Activated CD8-positive, alpha-beta memory T cell treated with anti-CD3 and anti-CD28 coated beads for 36 hours (primary cell): Measurements from ENCODE around the gene LRGUK. TPM values are rescaled to one million over a fixed set of nuclear protein-coding genes. Genes with fewer than 3 reads are reported as not detected.

Experiments used
- CTCF ChIA-PET: fragments of 350-600 bp; sonication (Branson Sonifier 250); formaldehyde crosslinking; loops from one replicate; lab custom pipeline; 2021; ENCODE audit warnings: antibody characterized with exemption; lab: Charles Lee
- POLR2A ChIA-PET: fragments of 350-600 bp; sonication (Branson Sonifier 250); formaldehyde crosslinking; loops from one replicate; lab custom pipeline; 2021; ENCODE audit warnings: antibody characterized with exemption; lab: Charles Lee
- total RNA-seq, 2 experiments: library from RNA; stranded (reverse); gene quantifications; one replicate each; pipeline ENCODE4 v1.2.3, GENCODE V29; 2021

Gene LRGUK
- total RNA-seq, 2 experiments from 2014 or later, result 0.15 TPM; not detected in 1

DNA sequence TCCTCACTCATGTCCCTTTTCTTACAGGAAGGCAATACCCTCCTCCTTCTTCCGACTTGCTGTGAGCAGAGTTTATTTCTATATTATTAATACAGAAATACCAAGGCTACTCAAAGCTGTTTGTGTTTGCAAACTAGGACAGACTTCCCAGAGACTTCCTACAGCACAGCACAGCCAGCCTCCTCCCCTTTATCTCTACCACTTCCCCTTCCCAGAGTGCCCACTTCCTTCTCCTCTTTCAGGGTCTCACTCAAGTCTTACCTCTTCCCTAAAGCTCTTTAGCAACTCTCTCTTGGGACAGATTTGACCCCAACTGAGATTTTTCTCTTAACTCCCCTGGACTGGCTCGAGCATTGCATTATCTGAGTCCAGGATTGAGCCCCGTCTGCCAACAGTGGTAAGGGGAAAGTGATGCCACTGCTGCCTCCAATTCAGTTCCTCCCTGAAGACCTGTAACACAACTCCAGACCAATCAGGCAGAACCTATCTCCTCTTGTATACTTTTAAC is 5.5 kb upstream of the LRGUK start:
- POLR2A ChIA-PET, result no interaction called here
- CTCF ChIA-PET, result no interaction called here

DNA sequence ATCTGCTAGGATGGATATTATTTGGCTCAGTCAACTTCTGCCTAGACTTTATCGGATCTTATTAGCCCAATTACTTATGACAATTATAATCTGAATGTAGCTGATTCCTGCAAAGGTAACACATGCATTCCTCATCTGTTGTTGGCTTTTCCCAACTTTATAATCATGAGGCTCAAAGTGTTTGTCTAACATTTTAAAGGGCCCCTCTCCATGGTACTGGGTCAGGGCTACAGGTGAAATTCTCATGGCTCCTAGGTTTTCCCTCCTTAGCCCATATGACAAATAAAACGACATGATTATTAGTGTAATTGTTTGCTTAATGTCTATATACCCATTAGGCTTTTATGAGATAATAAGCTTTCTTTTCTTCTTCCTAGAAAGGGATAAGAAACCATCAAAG is 4.2 kb upstream of the LRGUK start:
- POLR2A ChIA-PET, result no interaction called here
- CTCF ChIA-PET, result no interaction called here

DNA sequence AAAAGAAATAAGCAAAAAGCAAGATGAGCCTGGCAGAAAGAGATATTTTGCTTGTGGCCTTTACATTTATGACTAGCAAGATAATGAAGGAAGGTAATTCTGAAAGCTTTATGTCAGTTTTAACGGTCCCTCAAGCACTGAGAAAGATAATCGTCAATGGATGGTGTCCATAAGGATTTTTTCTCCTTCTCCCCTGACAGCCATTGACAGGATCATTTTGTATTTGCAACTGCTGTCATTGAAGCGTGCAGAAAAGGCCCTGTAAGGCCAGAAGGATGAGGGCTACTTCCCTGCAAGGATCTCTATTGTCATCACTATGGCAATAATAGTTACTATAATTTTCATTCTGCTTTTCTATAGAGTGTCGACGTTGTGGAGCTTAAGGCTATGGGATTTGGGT is 994 bp upstream of the LRGUK start:
- ChIA-PET POLR2A (no interaction called here), CTCF (no interaction called here)

DNA sequence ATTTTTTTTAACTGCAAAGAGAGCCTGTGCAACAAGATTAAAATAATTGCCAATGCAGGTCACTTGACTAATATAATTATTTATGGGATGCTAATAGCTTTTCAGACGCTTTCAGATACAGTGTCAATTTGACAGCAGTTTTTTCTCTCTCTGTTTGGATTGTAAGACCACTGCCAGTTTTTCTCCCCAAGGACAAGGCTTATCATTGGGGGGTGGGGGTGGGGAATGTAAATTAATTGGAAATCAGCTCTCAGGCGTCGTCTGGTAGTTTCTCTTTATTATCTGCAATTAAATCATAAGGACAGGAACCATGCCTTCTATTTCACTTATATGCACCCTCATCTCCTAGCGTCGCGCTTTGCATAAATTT is 559 bp upstream of the LRGUK start:
- POLR2A ChIA-PET, result interaction anchor here (0.8 kb wide), 1 partner anchor 190 kb away, joined by 3 read pairs; the partner anchor contains the start of gene SLC35B4

DNA sequence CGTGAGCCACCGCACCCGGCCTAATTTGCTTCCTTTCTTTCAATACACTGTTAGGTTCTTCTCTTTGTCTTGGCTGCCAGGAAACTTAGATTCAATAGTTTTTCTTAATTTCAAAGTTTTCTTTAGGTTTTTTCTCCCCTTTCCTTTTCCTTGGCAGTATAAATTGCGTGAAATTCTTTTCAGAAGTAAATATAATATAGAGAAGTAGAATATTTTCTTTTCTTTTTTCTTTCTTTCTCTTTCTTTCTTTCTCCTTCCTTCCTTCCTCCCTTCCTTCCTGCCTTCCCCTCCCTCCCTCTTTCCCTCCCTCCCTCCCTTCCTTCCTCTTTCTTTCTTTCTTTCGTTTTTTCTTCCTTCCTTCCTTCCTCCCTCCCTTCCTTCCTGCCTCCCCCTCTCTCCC is 1.7 kb downstream of the LRGUK start:
- CTCF ChIA-PET, result no interaction called here
- POLR2A ChIA-PET, result no interaction called here

More for the DNA sequence above, 559 bp upstream of the LRGUK start:
- CTCF ChIA-PET, result interaction anchor here (1.8 kb wide), 1 partner anchor 14 kb away, joined by 10 read pairs; no protein-coding TSS in a partner anchor

DNA sequence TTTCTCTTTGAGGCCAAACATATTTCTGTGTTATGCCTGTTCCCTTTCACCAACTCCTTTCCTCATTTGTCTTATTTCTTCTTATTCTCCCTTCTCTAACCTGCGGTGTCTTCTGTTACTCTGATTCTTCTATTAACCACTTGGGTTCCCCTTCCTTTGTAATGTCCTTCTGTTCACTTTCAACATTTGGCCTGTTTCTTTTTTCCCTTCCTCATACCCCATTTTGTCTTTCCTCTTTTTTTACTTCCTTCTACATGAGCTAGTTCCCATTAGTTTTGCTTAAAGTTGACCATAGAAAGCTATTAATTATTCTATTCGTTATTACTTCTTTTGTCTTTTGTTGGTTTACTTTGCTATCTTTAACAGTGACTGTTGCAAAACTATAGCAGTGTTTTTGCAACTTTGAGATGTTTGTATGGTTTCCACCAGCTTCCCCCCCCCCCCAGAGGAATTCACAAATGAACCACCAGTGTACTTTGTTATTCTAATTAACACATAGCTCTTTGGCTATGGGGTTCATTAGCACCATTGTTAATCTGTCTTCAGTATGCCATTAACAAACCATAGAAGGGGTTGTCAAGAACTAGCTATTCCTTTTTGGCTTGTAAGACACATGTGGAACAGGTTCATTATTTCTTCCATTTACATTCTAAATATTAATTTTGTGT is 2.9 kb downstream of the LRGUK start:
- POLR2A ChIA-PET, result no interaction called here
- CTCF ChIA-PET, result no interaction called here

DNA sequence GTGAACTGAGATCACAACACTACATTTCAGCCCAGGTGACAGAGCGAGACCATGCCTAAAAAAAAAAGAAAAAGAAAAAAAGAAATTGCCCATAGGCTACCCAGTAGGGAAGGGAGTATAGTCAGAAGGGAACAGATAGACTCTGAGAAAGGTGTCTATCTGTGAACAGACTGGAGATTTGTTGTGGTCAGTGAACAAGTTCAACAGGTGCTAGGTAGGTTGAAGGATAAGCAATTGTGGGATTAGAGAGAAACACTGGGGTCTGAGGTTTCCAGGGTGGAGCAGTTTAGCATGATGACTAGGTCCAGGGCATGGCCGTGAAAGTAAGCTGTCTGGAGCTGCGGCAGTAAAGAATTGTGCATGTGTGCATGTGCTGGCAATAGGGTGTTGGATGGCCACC is 6.9 kb downstream of the LRGUK start:
- POLR2A ChIA-PET, result no interaction called here
- CTCF ChIA-PET, result no interaction called here

DNA sequence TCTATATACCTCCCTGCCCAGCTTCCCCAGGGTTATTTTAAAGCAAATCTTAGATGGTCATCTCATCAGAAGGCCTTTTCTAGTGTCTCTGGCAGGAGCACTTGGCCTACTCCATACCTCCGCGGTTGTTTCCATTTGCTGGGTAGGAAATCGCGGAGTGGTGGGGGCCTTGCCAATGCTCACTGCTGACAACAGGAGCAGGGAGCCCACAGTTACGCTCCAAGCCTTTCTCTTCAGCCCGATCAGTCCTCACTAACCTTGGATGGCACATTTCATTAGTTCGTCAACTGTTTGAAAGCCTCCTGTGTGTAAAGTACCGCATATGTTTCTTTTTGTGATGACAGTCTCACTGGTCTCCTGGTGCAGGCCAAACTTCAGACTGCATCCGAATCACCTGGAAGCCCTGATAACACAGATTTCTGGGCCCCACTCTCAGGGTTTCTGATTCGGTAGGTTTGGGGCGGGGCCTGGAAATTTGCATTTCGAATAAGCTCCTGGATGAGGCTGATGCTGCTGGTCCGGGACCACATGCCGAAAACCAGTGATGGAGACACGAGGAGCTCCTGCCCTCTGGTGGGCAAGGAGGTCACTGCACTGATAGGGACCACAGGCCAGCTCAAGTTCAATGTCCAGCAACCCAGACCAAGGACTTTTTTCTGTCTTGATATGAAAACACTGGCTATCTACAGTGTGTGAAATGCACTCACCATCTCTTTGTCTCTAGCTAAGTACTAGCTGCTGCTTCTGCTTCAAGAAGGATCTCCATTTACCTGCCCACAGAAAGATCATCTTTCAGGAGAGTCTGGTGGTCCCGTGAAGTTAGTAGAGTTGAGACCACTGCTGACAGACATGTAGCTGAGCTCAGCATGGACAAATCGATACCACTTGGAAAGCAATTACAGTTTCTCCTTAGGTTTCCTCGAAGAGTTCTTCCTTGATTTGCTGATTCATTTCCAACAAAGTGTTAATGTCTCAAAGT is 14.0 kb downstream of the LRGUK start:
- POLR2A ChIA-PET, result no interaction called here
- CTCF ChIA-PET, result interaction anchor here (0.7 to 1.9 kb wide), 3 partner anchors 10 to 14 kb away, joined by 3 to 10 read pairs (median 4); partner anchors contain the start of gene LRGUK

DNA sequence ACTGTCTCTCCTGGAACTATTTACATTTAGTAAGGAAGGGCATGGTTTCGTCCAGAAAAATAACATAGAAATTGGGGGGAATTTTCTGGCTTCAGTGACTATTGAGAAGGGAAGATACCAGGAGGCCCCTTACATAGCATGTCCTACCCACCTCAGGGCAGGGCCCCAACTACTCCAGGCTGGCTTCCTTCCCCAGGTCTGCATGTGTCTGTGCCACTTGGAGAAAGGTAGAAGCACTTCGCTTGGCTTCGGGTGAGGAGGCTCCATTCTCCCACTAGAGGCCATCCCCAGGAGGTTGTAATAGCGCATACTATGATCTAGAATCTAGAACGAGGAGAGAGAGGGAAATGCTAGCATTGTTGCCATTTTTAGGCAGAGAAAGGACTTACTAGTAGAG is 14.7 kb downstream of the LRGUK start:
- ChIA-PET POLR2A (no interaction called here), CTCF (interaction anchor here (0.7 to 1.9 kb wide), 2 partner anchors 13 to 14 kb away, joined by 3 to 10 read pairs; partner anchors contain the start of gene LRGUK)

DNA sequence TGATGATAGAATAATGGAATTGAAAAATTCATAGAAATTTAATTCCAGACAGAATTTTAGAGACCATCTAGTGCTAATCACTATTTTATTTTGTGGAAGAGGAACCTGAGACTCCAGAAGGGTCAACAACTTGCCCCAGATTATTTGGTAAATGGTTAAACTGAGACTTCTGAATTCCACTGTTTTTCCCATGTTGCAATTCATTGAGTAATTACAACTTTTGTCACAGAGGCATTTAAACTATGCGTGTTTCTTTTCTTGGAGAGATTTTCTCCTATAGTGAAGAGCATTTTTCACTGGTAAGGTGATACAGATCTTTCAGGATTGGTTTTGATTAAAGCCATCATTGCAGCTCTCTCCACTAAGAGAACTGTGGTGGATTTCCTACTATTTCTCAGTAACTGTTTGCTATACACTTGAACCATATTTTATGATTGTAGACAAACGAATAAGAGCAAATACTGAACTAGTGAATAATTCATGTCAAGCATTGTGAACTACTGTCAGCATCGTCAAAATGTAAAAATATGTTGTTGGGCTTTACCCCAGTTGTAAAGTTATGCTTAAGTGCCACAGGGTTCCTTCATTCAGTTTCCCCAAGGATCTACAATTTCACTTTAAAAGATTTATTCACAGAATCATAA is 26.5 kb downstream of the LRGUK start:
- CTCF ChIA-PET, result no interaction called here
- POLR2A ChIA-PET, result no interaction called here

DNA sequence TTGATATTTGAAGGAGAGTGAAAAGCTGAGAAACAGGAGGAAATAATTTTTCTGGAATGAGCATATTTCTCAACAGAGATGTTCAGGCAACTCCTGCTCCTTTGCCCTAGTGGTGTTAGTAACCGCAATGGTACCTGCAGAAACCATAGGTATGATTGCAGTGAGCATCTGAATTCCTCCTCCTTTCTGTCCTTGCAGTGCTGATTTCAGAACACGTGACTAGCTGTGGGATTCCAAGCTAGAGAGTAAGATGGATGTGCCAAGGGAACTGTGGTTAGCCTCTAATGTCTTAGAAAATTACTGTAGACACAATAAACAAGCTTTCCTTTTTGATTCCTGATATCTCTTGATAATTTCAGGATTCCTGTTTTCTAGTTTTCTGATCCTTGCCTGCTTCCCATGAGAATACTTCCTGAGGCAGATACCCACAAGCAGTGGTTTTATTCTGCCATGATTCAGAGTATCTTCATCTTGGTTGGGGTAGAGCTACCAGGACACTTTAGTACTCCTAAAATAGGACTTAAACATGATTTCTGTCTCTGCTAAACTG is 27.5 kb downstream of the LRGUK start:
- ChIA-PET POLR2A (no interaction called here), CTCF (interaction anchor here (1.2 kb wide), 1 partner anchor 13 kb away, joined by 3 read pairs; no protein-coding TSS in a partner anchor)

DNA sequence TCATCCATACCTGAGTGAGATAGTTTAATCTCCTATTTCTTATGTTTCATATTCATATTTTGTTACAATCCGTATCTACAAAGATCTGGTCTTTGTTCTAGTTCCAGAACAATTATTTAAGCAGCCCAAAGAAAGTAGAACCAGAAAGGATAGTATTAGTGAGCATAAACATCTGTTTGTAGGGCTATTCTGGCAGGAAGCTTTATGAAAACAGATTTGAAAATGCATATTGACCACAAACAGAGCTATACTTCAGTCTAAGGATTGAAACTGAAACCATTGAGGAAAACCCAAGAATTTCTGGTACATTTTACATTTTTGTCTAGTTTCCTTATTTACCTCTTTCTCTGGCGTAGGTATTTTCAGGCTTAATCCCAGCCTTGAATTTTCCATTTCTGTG is 28.1 kb downstream of the LRGUK start:
- ChIA-PET POLR2A (no interaction called here), CTCF (interaction anchor here (1.2 kb wide), 1 partner anchor 14 kb away, joined by 3 read pairs; no protein-coding TSS in a partner anchor)

DNA sequence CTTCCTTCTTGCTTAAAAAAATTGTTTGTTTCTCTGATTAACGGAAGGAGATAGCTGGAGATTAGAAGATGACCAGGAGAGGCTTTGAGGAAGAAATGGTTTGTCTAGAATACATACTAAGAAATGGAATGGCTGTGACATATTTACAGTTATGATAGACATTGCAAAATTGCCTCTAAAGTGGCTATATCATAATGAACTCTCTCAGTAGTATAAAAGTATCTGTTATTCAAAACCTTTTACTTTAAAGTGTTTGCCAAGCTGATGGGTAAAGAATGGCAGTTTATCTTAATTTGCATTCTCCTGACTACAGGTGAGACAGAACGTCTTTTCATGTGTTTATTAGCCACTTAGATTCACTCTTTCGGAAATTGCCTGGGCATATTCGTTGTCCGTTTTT is 28.7 kb downstream of the LRGUK start:
- CTCF ChIA-PET, result no interaction called here

DNA sequence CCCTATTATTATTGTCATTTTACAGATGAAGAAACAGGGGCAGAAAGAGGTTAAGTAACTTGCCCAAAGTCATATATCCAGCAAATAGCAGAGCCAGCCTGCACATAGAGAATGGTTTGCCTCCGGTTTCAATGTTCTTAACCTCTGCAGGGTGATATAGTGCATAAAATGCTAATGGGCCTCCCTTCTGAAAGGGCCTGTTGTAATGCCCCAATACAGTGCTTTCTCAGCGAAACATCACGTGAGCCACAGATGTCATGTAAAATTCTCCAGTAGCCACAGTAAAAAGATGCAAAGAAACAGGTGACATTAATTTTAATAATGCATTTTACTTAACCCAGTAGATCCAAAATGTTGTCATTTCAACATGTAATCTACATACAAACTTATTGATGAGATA is 38.1 kb downstream of the LRGUK start:
- POLR2A ChIA-PET, result no interaction called here
- CTCF ChIA-PET, result no interaction called here

More for the DNA sequence above, 28.7 kb downstream of the LRGUK start:
- POLR2A ChIA-PET, result no interaction called here

DNA sequence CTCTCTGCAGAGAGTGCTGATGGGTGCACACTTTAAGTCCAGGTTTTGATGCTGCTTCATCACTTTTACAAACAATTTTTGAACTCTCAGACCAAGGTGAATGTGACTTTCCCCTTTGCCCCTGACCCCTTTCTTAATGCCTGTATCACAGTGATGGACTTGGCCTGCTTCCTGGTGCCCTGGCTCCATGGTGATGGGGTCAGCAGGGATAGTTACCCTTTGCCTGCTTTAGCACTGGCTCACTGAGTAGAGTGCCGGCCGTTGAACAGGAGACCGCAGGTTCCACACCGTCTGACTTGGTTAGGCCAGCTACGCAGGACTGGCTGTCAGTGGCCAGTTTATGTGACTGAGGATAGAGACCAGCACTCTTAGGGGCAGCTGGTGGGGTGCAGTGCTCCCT is 40.1 kb downstream of the LRGUK start:
- ChIA-PET POLR2A (no interaction called here), CTCF (no interaction called here)

DNA sequence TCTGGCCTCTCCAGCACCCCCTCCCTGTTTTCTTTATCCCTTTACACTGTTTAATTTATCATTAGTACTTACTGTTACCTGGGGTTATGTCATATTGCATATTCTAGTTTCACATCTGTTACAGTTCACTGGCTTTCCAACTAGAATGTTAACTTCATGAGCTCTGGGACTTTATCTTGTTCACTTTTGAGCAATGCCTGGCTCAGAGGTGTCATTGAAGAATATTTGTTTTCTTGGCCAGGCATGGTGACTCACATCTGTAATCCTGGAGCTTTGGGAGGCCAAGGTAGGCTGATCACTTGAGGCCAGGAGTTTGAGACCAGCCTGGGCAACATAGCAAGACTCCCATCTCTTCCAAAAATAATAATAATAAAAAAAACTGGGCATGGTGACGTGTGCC is 40.7 kb downstream of the LRGUK start:
- ChIA-PET POLR2A (no interaction called here), CTCF (no interaction called here)

DNA sequence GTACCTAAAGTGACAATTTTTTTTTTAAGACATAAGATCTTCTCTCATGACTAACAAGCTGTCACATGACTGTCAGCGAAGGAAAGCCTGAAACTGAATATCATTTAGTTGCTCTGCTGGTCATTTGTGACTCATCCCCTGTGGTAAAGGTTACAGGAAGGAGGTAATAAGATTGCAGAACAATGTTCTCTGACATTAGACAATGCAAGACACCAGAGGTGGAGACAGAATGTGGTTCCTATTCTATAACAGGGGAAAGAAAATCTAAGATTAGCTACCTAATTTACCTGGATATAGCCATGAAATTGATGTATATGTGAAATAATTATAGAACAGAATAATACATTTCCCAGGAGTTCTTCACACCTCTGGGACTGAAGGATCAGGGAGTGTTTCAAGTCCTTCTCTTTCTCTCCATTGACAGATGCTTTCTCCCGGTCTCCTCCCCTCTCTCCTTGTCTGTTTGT is 47.7 kb downstream of the LRGUK start:
- ChIA-PET POLR2A (no interaction called here), CTCF (no interaction called here)

DNA sequence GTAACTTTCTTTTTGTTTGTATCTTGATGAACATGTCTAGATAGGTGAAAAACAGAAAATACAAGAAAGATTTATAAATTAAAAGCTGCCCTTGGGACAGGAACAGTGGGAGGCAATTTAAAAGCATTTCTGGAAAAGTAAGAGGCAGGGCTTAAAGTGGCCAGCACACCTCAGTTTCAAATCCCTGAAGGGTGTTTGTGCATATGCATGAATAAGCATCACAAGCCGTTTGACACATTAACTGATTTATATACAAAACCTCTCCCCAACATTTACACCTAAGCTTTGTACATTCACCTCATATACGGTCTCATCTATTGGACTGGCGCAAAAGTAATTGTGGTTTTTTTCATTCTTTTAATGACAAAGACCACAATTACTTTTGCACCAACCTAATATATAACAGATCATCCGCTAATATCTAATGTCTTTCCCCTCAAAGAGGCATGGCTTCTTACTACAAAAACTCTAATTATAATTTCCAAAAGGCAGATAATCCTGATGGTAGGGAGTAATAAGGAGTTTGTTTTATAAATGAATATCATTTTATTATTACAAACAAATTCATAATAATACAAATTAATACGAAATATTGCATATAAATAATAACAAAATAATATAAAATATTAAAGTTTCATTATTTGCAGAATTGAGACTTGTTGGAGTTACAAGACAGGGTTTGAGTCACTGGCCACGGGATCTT is 48.3 kb downstream of the LRGUK start:
- ChIA-PET CTCF (no interaction called here), POLR2A (no interaction called here)

DNA sequence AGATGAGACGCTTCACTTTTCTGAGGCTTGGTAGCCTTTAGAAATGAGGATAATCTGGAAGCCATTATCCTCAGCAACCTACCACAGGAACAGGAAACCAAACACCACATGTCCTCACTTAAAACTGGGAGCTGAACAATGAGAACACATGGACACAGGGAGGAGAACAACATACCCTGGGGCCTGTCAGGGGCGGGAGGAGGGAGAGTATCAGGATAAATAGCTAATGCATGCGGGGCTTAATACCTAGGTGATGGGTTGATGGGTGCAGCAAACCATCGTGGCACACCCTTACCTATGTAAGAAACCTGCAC is 48.9 kb downstream of the LRGUK start:
- ChIA-PET POLR2A (no interaction called here), CTCF (no interaction called here)
